Adipocyte (in vitro differentiated cells): ENCODE measurements around the gene TSHZ1.
A peak's percentile ranks its signal among the peaks of the same experiment; 100 is the strongest.

Experiments used
- DNase-seq: peaks from one replicate; pipeline ENCODE4 v3.0.0-alpha.2; 2015; ENCODE audit warnings: low read depth
- H3K27me3 ChIP-seq: replicated peaks from 2 replicates; pipeline ENCODE4 v1.7.0; 2013; ENCODE audit warnings: mild to moderate bottlenecking, low read length, moderate library complexity; ENCODE audit not compliant: control insufficient read depth, insufficient read depth
- H3K36me3 ChIP-seq: 2 replicates; pipeline ENCODE4 v1.7.0; 2013; ENCODE audit warnings: low read length, mild to moderate bottlenecking, moderate library complexity; ENCODE audit not compliant: control insufficient read depth, insufficient read depth, severe bottlenecking
- H3K4me1 ChIP-seq: 2 replicates; pipeline ENCODE4 v1.7.0; 2013; ENCODE audit warnings: mild to moderate bottlenecking, low read length, moderate library complexity; ENCODE audit not compliant: control insufficient read depth, insufficient read depth
- H3K4me3 ChIP-seq: 2 replicates; pipeline ENCODE4 v1.7.0; 2013; ENCODE audit warnings: mild to moderate bottlenecking, low read length, moderate library complexity
- H3K9ac ChIP-seq: 2 replicates; pipeline ENCODE4 v1.7.0; 2013; ENCODE audit warnings: mild to moderate bottlenecking, low read length, moderate library complexity
- H3K9me3 ChIP-seq: 2 replicates; pipeline ENCODE4 v1.7.0; 2013; ENCODE audit warnings: mild to moderate bottlenecking, low read length, moderate library complexity; ENCODE audit not compliant: control insufficient read depth

The TSHZ1 gene

DNA sequence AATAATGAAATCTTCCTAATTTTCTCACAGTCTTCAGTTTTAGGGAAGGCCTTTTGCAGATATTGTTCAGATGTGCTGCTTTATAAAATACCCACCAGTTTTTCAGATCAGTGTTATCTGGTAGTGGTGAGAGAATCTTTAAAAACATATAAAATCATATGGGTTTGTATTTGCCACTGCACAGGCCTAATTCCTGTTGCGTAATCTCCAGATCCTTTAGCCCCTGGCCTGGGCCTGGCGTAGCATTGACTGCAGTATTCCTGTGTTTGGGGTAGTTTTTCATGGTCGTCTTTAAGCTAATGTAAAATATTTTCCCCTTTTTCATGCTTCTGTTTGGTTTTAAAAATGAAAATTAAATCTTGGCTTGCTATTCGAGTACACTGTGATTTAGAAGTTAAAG, 43.2 kb downstream of the TSHZ1 start:
- H3K9ac ChIP-seq: peak overlapping the region; percentile 77
- peaks cover 42% of the 10 kb centered on the region for H3K4me1 ChIP-seq
- H3K4me3 ChIP-seq: peak overlapping the region; percentile 62
- H3K36me3 ChIP-seq: no peaks in the 10 kb centered on the region
- DNase-seq: peak; percentile 64
- H3K9me3 ChIP-seq: no peaks in the 10 kb centered on the region
- H3K27me3 ChIP-seq: no peaks in the 10 kb centered on the region

DNA sequence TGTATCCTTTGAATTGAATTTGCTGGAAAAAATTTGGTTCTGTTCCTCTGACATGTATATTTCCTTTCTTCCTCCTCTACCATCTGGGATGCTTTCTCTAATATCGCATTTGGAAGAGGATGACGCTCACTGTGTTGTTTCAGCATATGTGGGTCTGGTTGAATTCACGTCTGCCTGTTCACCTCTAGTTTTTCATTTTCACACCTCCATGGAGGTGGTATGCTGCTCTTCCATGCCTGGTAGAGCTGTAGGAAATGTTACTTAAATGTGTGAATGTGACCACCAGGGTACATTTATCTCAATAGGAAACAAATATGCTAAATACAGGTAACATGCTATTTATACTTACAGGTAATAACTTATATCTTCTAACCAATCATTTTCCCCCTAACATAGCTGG, 44.5 kb downstream of the TSHZ1 start:
- no peak for DNase-seq
- Histone ChIP-seq H3K9me3 (no peaks in the 10 kb centered on the region), H3K4me3 (no peak overlapping the region), H3K36me3 (no peaks in the 10 kb centered on the region), H3K9ac (no peak overlapping the region), H3K4me1 (peaks cover 42% of the 10 kb centered on the region), H3K27me3 (no peaks in the 10 kb centered on the region)

DNA sequence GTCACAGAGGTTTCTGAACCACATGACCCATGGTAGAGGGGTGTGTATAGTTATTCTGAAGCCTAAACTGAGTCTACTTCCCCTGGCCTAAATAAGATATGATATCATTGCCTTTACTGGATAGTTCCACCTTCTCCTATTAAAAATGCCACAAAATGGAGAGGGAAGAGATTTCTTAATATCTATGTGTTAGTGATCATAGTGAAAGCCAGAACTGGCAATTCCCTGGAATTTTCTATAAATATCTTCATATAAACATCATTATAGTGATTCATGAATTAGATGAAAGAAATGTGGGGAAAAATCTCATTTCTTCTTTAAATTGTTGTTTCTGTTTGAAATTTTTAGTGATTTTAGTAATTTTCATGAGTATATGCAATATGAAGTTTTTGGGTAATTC, 45.8 kb downstream of the TSHZ1 start:
- no peaks in the 10 kb centered on the region for H3K27me3 ChIP-seq
- H3K9ac ChIP-seq: no peak overlapping the region
- peaks cover 42% of the 10 kb centered on the region for H3K4me1 ChIP-seq
- no peaks in the 10 kb centered on the region for H3K9me3 ChIP-seq
- no peaks in the 10 kb centered on the region for H3K36me3 ChIP-seq
- no peak overlapping the region for H3K4me3 ChIP-seq
- DNase-seq: peak; percentile 2

DNA sequence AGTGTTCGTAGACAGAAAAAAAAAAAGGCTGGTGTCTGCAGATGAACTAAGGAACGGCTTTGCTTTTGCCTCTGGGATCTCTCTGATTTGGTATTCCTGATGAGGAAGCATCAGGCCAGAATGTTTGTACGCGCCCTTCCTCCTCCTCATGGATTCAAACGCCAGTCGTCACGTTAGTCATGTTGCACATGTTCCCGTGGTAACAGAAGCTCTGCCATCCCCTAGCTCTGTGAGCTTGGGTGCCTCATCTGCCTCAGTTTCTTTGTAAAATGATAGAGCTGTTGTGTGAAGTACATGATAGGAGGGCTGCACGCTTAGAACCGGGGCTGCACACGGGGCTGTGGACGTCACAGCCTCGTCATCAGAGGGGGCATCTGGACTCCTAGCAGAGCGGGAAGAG, 47.0 kb downstream of the TSHZ1 start:
- peaks cover 30% of the 10 kb centered on the region for H3K4me1 ChIP-seq
- no peak for DNase-seq
- H3K9ac ChIP-seq: no peak overlapping the region
- no peaks in the 10 kb centered on the region for H3K9me3 ChIP-seq
- H3K4me3 ChIP-seq: no peak overlapping the region
- H3K27me3 ChIP-seq: no peaks in the 10 kb centered on the region
- no peaks in the 10 kb centered on the region for H3K36me3 ChIP-seq

DNA sequence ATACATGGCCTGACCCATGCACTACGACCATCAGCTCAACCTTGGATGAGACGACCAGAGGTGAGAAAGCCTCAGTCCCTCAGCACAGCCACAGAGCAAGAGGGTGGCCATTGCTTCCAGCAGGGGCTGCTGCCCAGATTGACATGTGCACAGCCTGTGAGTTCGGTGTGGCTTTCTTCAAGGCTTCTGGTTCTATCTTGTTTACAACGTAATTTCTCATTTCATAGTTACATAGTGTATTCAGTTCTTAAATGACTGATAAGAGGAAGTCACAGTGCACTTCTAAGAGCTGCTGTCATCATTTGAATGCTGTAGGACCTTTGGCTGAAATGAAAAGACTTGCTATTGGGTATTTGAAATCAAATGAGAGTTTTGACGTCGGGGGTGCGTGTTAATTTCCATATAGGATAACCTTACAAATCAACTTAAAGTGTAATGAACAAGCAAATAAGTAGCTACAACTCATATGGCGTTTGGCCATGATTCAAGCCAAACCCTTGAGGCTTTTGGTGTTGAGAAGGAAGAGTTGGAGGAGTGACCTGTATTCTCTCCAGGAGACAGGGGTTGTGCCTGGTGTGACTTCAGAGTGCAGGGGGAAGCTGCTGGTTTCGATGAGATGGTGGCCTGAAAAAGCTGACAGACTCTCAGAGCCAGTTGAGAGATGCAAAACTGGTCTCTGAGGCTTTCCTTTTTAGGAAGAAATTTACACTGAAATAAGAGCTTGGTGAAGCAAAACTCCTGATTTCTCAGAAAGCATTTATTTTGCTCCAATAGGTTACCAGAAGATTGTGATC, 51.0 kb downstream of the TSHZ1 start:
- Histone ChIP-seq H3K4me3 (no peak overlapping the region), H3K4me1 (peaks cover 3% of the 10 kb centered on the region), H3K27me3 (no peaks in the 10 kb centered on the region), H3K9me3 (no peaks in the 10 kb centered on the region), H3K9ac (no peak overlapping the region), H3K36me3 (no peaks in the 10 kb centered on the region)
- no peak for DNase-seq

DNA sequence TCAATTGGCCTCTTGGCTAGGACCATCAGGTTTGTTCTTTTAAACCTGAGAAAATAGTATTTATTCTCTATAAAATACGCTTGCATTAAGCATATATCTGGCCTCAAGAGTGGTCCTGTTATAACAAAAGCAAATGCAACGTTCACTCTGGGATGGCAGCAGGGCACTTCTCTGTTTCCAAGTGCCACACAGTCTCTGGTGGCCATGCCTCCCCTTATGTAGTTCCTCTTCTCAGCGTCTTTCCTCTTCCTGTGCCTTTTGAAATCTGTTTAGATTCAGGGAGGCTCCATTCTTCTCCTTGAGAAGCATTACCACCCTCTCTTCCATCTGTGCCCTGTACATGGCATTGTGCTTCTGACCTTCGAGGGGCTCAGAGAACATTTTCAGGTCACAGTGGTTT, 51.9 kb downstream of the TSHZ1 start:
- H3K9ac ChIP-seq: no peak overlapping the region
- no peaks in the 10 kb centered on the region for H3K4me1 ChIP-seq
- no peaks in the 10 kb centered on the region for H3K27me3 ChIP-seq
- no peaks in the 10 kb centered on the region for H3K36me3 ChIP-seq
- DNase-seq: no peak
- no peaks in the 10 kb centered on the region for H3K9me3 ChIP-seq
- no peak overlapping the region for H3K4me3 ChIP-seq

DNA sequence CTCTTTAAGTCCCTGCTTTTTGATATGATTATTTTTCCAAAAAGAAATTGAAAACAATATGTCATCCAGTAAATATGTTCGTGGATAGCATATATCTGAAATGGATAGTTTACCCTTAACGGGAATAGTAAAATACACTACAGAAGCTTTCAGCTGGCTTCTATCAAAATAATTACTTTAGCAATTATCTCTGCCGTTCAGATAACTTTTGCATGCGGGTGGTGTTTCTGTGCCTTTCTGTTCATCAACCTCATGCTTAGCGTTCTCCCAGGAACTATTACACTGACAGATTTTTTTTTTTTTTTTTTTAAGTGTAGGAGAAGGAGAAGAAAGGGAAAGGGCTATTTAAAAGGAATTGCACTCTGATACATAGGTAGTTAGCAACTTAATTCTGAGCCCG, 53.6 kb downstream of the TSHZ1 start:
- H3K4me3 ChIP-seq: no peak overlapping the region
- H3K4me1 ChIP-seq: no peaks in the 10 kb centered on the region
- H3K36me3 ChIP-seq: no peaks in the 10 kb centered on the region
- H3K9me3 ChIP-seq: no peaks in the 10 kb centered on the region
- no peak for DNase-seq
- no peak overlapping the region for H3K9ac ChIP-seq
- H3K27me3 ChIP-seq: no peaks in the 10 kb centered on the region

DNA sequence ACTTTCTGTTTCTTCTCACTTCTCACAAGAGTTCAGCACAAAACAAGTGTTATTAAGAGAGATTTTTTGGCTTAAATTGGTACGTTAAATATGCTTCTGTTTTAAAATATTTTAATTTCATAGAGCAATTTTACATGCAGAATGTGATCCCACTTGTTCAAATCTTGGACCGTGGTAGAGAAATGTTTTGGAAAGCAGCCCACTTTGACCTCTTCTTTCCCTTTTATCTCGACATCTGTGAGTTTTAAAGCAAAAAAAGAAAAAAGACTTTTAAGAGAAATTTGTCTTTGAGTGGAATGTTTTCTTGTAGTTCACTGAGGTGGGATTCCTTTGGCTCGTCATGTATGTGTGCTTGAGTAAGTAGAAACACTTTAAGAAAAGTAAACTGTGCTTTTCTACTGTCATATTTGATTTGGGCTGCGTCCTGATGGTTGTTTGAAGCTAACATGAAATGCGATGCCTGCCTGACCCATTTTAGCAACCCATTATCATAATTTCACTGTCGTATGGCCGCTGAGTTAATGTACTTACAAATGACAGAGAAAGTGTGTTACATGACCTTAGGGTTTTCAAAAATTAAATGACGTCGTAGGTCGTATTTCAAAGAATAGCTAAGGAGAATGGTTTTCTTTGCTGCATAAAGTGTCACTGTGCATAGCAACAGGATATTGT, 54.5 kb downstream of the TSHZ1 start:
- H3K9ac ChIP-seq: no peak overlapping the region
- H3K4me1 ChIP-seq: no peaks in the 10 kb centered on the region
- no peak for DNase-seq
- no peaks in the 10 kb centered on the region for H3K9me3 ChIP-seq
- no peaks in the 10 kb centered on the region for H3K36me3 ChIP-seq
- H3K4me3 ChIP-seq: no peak overlapping the region
- H3K27me3 ChIP-seq: no peaks in the 10 kb centered on the region

DNA sequence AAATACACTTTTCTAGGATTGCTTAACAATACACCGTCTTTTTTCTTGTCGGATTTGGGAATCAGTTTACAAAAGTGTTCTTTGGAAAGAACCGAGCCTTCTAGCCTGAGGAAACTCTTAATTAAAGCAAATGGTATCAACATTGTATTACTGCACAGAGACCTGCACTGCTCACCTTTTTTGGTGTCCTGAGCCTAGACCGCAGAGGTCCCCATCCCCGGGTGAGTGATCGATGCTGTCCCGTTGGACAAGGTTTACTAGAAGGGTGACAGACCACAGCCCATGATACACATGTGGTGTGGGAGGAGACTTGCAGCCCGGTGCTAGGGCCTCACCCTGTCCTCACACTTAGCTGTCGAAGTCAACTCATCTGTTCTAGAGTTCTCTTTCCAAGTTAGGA, 55.3 kb downstream of the TSHZ1 start:
- no peaks in the 10 kb centered on the region for H3K4me1 ChIP-seq
- H3K27me3 ChIP-seq: no peaks in the 10 kb centered on the region

DNA sequence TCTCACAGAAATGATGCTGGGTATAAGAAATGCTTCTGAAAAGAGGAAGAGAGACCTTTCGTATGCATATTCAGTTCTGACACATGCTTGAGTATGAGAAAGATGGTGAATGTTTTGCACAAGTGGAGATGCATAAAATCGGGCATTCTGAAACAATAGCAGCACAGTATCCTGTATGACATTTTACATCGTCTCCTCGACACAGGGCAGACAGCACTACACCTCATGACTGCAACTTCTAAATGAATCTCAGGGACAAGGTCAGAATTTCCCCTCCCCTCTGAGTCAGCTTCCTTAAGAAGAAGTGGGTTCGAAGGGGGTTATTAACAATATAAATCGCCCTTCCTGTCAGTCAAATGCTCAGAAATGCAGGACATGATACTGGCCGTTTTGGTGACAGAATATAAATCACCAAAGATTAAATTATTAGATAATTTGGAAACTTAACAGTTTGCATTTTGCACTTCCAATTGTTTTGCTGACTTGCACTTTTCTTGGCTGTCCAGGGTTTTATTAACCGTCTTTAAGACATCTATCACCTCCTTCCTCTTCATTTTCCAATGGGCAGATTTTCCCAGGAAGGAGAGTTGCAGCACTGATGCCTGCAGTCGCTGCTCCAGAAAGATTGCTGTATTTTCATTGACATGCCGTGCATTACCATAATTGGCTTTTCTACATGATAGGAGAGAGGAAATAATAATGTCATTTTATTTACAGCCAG, 57.2 kb downstream of the TSHZ1 start:
- H3K4me1 ChIP-seq: no peaks in the 10 kb centered on the region
- no peak for DNase-seq
- no peaks in the 10 kb centered on the region for H3K36me3 ChIP-seq
- H3K4me3 ChIP-seq: no peak overlapping the region
- no peaks in the 10 kb centered on the region for H3K27me3 ChIP-seq
- no peak overlapping the region for H3K9ac ChIP-seq
- H3K9me3 ChIP-seq: no peaks in the 10 kb centered on the region

More for the DNA sequence above, 55.3 kb downstream of the TSHZ1 start:
- H3K4me3 ChIP-seq: no peak overlapping the region
- no peak overlapping the region for H3K9ac ChIP-seq
- no peaks in the 10 kb centered on the region for H3K36me3 ChIP-seq
- DNase-seq: no peak
- H3K9me3 ChIP-seq: no peaks in the 10 kb centered on the region

DNA sequence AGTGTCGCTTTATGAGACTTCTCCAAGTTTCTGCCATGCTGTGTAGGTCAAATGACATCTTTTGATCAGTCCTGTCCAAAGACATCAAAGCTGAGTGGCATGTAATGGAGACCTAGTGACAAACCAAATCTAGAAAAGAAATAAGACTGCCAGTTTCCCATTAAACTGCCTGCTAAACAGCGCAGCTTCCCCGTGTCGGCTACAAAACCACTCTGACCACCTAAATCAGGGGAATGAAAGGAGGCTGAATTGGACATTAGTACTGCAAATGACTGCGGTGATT, 57.7 kb downstream of the TSHZ1 start:
- Histone ChIP-seq H3K9me3 (no peaks in the 10 kb centered on the region), H3K4me1 (no peaks in the 10 kb centered on the region), H3K27me3 (no peaks in the 10 kb centered on the region), H3K9ac (no peak overlapping the region), H3K4me3 (no peak overlapping the region), H3K36me3 (no peaks in the 10 kb centered on the region)
- DNase-seq: no peak
